Measurements from ENCODE around the gene UFM1.

UFM1 gene

DNA sequence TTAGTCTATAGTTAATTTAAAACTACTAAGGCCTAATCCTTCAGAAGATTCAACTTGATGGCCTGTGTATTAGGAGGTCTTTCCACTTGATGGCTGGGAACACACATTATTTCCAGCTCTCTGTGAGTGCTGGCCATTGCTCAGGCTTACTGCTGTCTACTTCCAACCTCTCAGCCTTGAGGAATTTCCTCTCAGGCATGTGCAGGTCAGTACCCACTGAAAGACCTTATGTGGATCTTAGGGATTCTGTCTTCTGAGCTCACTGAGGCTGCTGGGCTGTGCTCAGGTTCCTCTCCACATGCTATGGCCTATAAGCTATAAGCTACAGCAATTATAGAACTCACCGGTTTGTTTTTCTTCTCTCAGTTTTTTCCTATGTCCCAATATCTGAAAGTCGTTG, 11.6 kb upstream of the UFM1 start:
- H3K4me1 ChIP-seq, result no peaks in the 10 kb centered on the region
- TF ChIP-seq, protein P1, sequence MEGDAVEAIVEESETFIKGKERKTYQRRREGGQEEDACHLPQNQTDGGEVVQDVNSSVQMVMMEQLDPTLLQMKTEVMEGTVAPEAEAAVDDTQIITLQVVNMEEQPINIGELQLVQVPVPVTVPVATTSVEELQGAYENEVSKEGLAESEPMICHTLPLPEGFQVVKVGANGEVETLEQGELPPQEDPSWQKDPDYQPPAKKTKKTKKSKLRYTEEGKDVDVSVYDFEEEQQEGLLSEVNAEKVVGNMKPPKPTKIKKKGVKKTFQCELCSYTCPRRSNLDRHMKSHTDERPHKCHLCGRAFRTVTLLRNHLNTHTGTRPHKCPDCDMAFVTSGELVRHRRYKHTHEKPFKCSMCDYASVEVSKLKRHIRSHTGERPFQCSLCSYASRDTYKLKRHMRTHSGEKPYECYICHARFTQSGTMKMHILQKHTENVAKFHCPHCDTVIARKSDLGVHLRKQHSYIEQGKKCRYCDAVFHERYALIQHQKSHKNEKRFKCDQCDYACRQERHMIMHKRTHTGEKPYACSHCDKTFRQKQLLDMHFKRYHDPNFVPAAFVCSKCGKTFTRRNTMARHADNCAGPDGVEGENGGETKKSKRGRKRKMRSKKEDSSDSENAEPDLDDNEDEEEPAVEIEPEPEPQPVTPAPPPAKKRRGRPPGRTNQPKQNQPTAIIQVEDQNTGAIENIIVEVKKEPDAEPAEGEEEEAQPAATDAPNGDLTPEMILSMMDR (IDR thresholded peaks at IDR 0.05), result no peak
- no peaks in the 10 kb centered on the region for H3K9me3 ChIP-seq (ENCODE audit: control insufficient read depth, low read length)
- no peak overlapping the region for H3K4me2 ChIP-seq (ENCODE audit: low read length)
- no peaks in the 10 kb centered on the region for H3K36me3 ChIP-seq (ENCODE audit: control insufficient read depth, insufficient read depth, low read length)
- no peak overlapping the region for H3K27ac ChIP-seq
- no peak overlapping the region for H3K4me3 ChIP-seq (ENCODE audit: low read depth, low read length)
- H3K27me3 ChIP-seq (ENCODE audit: control insufficient read depth, insufficient read depth, low read length), result no peaks in the 10 kb centered on the region
- no peaks in the 10 kb centered on the region for H3K79me2 ChIP-seq
- H3K9ac ChIP-seq, result no peak overlapping the region
- no peak overlapping the region for H2AFZ ChIP-seq

DNA sequence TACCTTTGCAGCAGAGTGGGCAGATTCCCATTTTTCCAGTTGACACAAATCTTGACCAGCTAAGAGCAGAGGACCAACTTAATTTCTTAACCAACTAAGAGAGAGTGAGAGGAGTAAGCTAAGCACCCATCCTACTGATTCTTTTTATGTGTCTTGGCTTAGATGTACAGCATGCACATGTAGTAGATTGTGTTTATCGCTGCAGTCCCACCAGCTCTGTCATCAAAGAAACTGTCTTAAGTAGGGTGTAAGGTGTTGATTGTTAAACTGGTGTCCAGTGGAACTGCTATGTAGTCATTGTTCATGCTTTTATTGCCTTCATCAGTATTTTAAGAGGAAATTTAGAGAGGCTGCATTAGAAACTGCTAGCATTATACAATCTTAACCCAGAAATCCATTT, 9.0 kb upstream of the UFM1 start:
- Histone ChIP-seq H3K27ac (no peak overlapping the region), H2AFZ (no peak overlapping the region), H3K79me2 (no peaks in the 10 kb centered on the region), H3K4me2 (ENCODE audit: low read length) (no peak overlapping the region), H3K9ac (no peak overlapping the region), H3K27me3 (ENCODE audit: control insufficient read depth, insufficient read depth, low read length) (no peaks in the 10 kb centered on the region), H3K4me3 (ENCODE audit: low read depth, low read length) (no peak overlapping the region), H3K4me1 (no peaks in the 10 kb centered on the region), H3K9me3 (ENCODE audit: control insufficient read depth, low read length) (no peaks in the 10 kb centered on the region), H3K36me3 (ENCODE audit: control insufficient read depth, insufficient read depth, low read length) (no peaks in the 10 kb centered on the region)
- TF ChIP-seq, protein P1 (IDR thresholded peaks at IDR 0.05), result no peak

DNA sequence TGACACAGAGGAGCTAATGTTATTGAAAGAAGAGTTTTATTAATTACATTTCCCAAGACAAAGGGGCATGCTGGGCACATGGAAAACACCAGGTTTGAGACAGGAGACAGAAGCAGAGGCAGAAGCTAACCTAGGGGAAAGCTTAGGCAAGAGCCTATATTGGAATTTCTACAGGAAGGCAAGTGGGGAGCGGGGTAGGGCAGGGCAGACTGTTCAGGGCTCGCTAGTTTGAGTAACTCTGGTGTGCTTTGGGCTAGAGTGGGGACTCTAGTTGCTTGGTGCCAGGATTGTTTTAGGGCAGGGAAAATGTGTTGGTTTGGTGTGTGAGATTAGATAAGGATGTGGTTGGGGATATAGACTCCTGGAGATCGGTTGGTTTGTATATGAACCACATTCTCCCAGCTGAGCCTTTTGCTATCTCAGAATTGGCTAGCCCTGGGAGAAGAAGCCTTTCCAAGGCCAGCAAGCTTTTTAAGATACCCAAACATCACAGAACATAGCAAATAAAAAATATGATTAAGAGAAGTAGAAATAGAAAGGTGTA, 8.4 kb upstream of the UFM1 start:
- no peaks in the 10 kb centered on the region for H3K9me3 ChIP-seq (ENCODE audit: control insufficient read depth, low read length)
- H3K27me3 ChIP-seq (ENCODE audit: control insufficient read depth, insufficient read depth, low read length), result no peaks in the 10 kb centered on the region
- H3K4me1 ChIP-seq, result no peaks in the 10 kb centered on the region
- H3K4me2 ChIP-seq (ENCODE audit: low read length), result no peak overlapping the region
- no peak overlapping the region for H3K4me3 ChIP-seq (ENCODE audit: low read depth, low read length)
- no peak overlapping the region for H2AFZ ChIP-seq
- no peaks in the 10 kb centered on the region for H3K79me2 ChIP-seq
- H3K36me3 ChIP-seq (ENCODE audit: control insufficient read depth, insufficient read depth, low read length), result no peaks in the 10 kb centered on the region
- no peak overlapping the region for H3K9ac ChIP-seq
- TF ChIP-seq, protein P1 (IDR thresholded peaks at IDR 0.05), result no peak
- no peak overlapping the region for H3K27ac ChIP-seq

DNA sequence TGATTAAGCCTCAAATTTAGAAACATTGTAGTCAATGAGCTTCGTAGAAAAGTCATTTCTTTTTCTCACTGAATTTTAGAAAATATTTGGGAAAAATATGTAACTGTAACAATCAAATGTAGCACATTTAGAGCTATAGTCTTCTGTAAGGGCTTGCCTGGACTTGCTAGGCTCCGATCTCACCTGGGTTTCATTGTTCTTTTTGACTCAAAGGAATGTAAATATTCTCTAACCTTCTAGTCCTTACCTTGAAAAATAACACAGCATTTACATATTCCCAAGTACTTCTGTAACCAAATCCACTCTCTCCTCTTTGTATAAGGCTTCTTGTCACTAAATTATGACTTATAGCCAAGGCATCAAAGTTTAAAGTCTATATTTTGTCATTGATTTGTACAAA, 2.9 kb upstream of the UFM1 start:
- Histone ChIP-seq H3K4me2 (ENCODE audit: low read length) (no peak overlapping the region), H3K4me1 (no peaks in the 10 kb centered on the region)
- TF ChIP-seq, protein P1 (IDR thresholded peaks at IDR 0.05), result no peak

DNA sequence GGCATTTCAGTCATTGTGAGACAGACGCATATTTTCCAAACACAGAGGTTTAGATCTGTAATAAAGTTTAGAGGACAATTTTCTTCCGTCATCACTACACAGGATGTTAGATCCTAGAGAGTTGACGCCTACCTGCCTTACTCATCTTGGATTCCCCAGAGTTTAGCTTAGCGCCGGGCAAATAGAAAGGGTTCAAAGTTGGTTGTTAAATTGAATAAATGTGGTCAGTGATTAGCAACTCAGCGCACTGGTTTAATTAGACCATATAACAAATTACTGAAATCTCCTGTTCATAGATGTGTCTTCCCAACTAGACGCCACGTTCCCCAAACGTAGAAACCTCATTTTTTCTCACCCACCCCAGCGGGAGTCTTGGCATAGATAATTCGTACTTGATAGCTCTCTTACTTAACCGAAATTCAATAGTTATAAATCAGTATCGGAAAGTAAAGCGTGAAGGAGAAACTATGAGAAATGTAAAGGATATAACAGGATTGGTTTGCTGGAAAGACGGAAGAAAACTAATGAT, 726 bp upstream of the UFM1 start:
- H2AFZ ChIP-seq, result peak overlapping the region; percentile 64
- no peaks in the 10 kb centered on the region for H3K36me3 ChIP-seq (ENCODE audit: control insufficient read depth, insufficient read depth, low read length)
- peak overlapping the region; percentile 98 for H3K4me3 ChIP-seq (ENCODE audit: low read depth, low read length)
- TF ChIP-seq, protein P1 (IDR thresholded peaks at IDR 0.05), result no peak
- no peaks in the 10 kb centered on the region for H3K4me1 ChIP-seq
- H3K79me2 ChIP-seq, result peaks cover 5% of the 10 kb centered on the region
- no peaks in the 10 kb centered on the region for H3K27me3 ChIP-seq (ENCODE audit: control insufficient read depth, insufficient read depth, low read length)
- no peaks in the 10 kb centered on the region for H3K9me3 ChIP-seq (ENCODE audit: control insufficient read depth, low read length)
- H3K27ac ChIP-seq, result peak overlapping the region; percentile 84
- H3K9ac ChIP-seq, result no peak overlapping the region
- peak overlapping the region; percentile 87 for H3K4me2 ChIP-seq (ENCODE audit: low read length)

More for the DNA sequence above, 2.9 kb upstream of the UFM1 start:
- H2AFZ ChIP-seq, result no peak overlapping the region
- no peaks in the 10 kb centered on the region for H3K27me3 ChIP-seq (ENCODE audit: control insufficient read depth, insufficient read depth, low read length)
- no peaks in the 10 kb centered on the region for H3K36me3 ChIP-seq (ENCODE audit: control insufficient read depth, insufficient read depth, low read length)
- H3K4me3 ChIP-seq (ENCODE audit: low read depth, low read length), result no peak overlapping the region
- H3K9ac ChIP-seq, result no peak overlapping the region
- no peak overlapping the region for H3K27ac ChIP-seq
- H3K79me2 ChIP-seq, result peaks cover 5% of the 10 kb centered on the region
- H3K9me3 ChIP-seq (ENCODE audit: control insufficient read depth, low read length), result no peaks in the 10 kb centered on the region
